ENCODE measurements around the gene APBA3.

The APBA3 gene

DNA sequence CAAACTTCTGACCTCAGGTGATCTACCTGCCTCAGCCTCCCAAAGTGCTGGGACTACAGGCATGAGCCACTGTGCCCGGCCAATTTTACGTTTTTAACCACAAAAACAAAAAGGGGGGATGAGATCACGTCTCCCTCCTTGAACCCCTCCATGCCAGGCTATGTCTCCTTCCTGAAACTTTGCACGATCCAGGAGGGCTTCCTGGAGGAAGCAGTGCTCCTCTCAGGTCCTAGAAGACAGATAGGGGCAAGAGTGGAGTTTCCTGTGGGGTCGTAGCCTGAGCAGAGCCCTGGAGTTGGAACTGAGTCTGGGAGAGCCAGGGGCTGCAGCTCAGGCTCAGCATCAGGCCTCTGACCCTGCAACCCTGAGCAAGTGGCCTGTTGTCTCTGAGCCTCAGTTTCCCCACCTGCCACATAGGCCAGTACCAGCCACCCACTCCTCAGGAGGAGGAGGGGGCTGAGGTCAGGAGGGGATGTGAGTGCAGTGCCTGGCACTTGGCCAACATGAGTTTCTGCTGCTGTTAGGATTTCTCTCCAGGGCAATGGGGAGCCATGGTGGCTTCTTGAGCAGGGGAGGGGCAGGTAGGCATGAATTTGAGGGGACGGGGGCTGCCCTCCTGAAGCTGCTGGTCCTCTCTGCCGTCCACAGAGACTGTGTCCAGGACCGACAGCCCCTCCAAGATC is 16.0 kb downstream of the APBA3 start:
- DNase-seq: no peak

DNA sequence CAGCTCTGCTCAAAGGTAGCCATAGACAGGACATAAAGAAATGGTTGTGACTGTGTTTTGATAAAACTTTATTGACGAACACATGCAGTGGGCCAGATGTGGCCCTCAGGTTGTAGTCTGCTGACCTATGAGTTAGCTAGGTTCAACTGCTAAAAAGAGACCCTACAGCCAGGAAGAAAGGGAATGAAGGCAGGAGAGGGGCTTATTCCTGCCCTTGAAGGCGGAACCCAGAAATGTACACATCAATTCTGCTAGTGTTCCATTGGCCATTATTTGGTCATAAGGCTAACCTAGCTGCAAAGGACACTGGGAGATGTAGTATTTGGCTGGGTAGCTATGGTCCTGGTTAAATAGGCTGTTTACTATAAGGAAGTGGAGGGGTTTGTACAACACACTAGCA is 18.0 kb downstream of the APBA3 start:
- no peak for DNase-seq

DNA sequence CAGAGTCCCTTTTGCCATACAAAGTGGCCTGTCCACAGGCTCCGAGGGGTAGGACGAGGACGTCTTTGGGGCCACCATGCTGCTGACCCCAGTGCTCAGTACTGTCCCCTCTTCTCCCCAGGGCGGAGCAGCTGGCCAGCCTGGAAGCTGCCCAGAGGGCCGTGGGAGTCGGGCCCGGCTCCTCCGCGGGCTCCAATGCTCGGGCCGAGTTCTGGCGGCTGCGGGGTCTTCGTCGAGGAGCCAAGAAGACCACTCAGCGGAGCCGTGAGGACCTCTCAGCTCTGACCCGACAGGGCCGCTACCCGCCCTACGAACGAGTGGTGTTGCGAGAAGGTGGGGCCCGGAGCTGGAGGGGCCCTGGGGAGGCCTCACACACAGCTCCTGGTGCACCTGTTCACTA is 21.1 kb downstream of the APBA3 start:
- DNase-seq: no peak

DNA sequence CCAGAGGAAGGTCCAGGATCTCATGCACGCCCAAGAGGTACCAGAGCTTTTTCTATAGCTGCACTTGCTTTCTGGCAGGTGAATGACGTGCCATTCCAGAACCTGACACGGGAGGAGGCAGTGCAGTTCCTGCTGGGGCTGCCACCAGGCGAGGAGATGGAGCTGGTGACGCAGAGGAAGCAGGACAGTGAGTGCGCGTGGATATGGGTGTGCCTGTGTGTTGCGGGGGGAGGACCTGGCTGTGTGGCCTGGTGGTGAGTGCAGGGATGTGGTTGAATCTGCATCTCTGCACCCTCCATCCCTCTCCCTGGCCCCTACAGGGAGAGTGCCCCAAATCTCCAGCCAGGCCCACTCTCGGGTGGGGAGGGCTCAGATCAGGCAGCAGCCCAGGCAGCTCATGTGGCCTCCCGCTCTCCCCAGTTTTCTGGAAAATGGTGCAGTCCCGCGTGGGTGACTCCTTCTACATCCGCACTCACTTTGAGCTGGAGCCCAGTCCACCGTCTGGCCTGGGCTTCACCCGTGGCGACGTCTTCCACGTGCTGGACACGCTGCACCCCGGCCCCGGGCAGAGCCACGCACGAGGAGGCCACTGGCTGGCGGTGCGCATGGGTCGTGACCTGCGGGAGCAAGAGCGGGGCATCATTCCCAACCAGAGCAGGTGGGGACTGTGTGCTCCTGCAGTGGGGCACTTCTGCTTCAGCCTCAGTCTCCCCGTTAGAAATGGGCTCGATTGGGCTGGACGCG is 22.8 kb downstream of the APBA3 start:
- no peak for DNase-seq

DNA sequence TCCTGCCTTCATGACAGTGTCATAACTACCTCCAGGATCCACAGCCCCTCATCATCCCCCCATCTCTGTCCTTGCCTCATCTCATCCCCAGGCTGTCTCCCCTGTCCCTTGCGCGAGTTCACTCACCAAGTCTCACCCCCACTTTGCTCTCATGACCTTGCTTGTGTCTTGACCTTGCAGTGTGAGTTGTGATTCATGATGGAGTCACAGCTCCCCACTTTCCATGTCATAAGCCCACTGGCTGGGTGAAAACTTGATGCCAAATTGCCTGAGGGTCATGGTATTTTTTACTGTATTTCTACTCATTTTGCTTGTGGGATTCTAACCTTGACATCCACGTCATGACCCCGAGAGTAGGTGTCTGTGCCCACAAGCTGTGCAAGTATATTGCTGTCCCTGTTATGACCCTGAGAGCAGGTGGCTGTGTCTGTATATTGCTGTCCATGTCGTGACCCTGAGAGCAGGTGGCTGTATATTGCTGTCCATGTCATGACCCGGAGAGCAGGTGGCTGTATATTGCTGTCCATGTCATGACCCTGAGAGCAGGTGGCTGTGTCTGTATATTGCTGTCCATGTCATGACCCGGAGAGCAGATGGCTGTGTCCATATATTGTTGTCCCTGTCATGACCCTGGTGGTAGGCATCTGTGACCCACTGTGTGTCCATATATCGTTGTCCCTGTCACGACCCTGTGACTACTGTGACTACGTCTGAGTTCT is 23.8 kb downstream of the APBA3 start:
- no peak for DNase-seq

DNA sequence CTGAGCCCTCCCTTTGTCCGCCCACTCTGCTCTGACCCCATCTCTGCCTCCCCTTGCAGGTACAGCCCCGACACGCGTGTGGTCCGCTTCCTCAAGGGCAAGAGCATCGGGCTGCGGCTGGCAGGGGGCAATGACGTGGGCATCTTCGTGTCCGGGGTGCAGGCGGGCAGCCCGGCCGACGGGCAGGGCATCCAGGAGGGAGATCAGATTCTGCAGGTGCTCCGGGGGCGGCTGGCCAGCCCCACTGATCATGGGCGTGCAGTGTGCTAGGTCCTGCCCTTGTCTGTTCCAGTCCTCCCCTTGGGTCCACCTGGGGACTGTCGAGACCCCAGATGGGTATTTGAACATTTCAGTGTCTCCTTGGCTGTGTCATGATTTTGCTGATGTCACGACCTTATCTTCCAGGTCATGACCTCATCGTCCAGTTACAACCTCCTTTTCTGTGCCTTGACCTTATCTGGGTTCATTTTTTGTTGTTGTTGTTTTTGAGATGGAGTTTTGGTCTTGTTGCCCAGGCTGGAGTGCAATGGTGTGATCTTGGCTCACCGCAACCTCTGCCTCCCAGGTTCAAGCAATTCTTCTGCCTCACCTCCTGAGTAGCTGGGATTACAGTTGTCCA is 25.3 kb downstream of the APBA3 start:
- no peak for DNase-seq

DNA sequence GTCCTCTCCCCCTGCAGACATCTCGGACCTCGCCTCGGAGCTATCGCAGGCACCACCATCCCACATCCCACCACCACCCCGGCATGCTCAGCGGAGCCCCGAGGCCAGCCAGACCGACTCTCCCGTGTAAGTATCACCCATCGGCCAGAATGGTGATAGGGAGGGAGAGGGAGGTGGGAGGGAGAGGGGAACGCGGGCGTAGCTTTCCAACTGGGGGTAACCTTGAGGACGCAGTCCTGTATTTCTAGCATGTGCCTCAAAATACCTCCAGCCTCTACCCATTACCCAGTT is 27.2 kb downstream of the APBA3 start:
- no peak for DNase-seq

DNA sequence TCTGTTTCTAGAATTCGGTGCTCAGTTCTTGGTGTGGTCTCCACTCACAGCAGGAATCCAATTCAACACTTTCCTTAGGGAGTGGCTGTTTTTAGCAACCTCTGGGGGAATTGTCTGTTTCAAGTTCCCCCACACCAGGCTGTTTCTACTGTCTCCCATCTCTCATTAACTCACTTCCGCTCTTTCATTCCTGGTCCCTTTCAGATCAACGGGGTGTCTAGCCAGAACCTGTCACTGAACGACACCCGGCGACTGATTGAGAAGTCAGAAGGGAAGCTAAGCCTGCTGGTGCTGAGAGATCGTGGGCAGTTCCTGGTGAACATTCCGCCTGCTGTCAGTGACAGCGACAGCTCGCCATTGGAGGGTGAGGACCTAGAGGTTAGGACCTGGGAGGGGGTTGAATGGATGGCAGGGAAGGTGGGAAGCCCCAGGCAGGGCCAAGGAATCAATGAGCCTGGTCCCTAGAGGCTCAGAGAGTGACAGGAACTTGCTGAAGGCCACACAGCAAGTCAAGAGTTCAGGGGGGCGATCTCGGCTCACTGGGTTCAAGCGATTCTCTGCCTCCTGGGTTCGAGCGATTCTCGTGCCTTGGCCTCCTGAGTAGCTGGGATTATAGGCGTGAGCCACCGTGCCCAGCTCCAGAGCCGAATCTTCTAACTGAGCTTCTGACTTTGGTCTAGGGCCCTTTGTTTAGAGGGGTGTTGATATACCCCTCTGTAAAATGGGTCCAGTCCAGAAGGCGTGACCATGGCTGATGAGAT is 27.8 kb downstream of the APBA3 start:
- DNase-seq: no peak

DNA sequence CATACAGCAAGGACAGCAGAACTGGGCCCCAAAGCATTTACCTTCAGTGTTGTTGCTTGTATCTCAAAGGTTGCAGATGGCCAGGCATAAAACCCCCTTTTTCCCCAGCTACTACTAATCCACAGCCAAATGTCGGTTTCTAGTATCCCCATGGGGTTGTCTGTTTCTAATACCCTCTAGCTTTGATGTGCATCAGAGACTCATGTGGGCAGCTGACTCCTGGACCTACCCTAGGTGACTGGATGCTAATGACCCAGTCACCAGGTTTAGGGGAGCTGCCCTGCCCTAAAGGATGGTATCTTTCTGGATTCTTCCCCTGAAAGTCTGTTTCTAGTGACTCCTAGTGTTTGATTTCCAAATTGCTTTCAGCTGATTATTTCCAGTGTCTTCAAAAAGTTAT is 29.4 kb downstream of the APBA3 start:
- no peak for DNase-seq

DNA sequence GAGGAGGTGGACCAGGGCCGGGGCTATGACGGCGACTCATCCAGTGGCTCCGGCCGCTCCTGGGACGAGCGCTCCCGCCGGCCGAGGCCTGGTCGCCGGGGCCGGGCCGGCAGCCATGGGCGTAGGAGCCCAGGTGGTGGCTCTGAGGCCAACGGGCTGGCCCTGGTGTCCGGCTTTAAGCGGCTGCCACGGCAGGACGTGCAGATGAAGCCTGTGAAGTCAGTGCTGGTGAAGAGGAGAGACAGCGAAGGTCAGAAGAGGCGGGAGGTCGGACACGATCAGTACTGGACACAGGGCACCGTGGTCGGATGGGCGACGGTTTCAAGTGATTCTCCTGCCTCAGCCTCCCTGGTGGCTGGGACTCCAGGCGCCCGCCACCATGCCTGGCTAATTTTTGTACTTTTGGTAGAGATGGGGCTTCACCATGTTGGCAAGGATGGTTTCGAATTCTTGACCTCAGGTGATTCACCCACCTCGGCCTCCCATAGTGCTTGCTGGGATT is 31.0 kb downstream of the APBA3 start:
- DNase-seq: no peak

DNA sequence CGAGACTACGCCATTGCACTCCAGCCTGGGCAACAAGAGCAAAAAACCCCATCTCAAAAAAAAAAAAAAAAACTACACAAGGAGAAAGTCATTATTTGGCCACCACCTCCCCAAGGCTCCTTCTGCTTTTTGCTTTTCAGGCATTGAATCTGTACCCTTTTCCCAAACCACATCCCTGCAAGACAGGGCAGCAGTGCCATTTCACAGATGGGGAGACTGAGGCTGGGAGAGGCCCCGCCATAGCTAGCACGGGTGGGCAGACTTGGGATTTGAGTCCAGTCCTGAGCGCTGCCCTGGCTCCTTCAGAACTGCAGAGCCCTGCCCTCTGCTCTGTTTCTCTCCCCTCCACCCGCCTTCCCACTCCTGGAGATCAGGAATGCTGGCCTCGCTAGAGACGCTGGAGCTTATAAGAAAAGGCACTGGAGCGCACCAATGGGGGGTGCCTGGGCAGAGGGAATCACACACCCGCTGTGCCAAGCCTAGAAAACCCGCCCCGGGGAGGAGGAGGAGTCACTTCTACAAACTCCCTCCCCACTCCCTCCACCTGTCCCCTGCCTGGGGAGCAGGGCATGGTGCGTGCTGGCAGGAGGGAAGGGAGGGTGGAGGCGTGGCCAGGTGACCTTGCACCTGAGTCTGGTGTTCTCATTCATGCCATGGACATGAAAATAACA is 35.7 kb downstream of the APBA3 start:
- no peak for DNase-seq

DNA sequence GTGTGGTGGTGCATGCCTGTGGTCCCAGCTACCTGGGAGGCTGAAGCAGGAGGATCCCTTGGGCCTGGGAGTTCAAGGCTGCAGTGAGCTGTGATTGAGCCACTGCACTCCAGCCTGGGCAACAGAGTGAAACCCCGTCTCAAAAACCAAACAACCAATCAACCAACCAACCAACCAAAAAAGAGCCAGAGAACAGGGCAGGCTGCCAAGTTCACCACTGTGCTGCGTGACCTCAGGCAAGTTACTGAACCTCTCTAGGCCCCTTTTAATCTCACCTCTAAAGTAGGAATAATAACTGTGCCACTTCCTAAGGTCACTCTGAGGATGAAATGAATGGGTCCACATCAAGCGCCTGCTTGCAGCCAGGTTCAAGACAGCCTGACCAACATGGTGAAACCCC is 36.4 kb downstream of the APBA3 start:
- DNase-seq: no peak

DNA sequence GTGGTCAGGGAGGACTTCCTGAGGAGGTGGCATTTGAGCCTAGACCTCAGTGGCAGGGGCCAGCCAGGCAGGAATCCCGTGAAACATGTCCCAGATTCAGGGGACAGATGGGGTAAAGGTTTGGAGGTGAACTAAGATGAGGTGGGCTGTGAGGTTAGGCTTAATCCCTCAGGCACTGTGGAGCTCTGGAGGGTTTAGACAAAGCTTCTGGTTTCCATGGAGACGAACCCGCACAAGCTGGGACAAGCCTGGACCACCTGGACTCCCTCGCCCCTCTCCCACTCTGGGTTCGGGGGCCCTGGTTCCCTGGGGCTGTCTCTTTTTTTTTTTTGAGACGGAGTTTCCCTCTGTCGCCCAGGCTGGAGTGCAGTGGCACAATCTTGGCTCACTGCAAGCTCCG is 37.6 kb downstream of the APBA3 start:
- DNase-seq: no peak

DNA sequence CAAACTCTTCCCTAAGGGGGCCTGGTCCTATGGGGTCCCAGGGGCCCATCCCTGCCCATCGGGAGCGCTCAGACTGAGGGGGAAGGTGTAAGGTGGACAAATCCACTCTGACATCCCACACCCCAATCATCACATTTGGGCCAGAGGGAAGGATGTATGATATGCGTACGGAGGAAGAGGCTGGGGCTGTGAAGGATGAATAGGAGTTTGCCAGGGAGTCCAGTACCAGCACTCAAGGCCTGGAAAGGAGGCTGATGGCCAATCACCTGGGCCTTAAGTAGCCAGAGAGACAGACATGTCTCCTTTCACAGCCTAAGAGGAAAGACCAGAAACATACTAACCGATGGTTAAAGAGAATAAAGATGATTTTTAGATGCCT is 38.4 kb downstream of the APBA3 start:
- no peak for DNase-seq

DNA sequence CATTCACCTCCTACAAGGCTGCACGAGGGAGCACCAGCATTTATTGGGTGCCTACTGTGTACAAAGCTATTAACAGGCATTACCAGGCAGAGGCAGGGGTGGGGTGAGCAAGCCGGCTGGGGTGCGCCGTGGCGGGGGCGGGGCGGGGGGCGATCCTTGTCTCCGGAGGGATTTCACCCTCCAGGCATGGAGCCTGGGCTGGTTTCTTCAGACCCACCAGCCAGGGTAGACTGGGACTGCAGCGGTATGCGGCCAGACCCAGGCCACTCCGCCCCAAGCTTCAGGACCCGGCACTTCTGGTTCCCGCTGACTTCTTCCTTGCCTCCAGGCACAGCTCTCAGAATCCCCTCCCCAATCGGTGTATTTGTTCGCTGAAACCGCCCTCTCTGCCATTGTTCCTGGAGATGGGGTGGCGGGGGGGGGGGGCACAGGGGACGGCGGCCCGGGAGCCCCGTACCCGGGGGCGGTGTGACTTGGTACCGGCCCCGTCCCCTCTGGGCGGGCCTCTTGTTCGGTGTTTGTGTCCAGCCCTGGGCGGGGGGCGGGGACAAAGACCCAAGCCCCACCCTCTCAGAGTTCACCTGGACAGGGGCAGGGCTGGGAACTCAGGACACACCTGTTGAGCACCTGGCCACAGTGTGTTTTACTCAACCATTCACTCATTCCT is 38.9 kb downstream of the APBA3 start:
- DNase-seq: no peak

DNA sequence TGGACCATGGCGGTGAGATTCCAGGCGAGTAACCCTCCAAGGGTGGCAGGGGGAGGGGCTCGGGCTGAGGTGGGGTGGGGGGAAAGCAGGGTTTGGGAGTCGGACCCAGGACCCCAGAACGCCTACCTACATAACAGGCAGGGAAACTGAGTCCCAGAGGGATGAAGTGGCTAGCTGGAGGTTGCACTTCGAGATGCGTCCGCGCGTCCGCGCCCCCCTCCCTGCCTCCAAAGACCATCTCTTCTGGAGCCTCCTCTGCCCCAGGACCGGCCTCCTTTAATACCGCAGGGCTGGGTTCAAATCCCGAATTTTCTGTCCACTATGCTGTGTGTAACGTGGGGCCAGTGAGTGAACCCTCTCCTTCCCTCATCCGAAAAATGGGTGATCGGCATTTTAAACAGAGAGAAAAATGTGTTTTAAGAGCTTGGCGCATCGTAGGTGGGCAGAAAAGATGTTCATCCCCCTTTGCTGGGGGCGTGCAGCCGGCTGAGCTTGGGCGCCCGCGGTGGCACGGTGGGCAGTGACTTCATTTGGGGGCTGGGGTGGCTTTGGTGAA is 39.5 kb downstream of the APBA3 start:
- DNase-seq: no peak

DNA sequence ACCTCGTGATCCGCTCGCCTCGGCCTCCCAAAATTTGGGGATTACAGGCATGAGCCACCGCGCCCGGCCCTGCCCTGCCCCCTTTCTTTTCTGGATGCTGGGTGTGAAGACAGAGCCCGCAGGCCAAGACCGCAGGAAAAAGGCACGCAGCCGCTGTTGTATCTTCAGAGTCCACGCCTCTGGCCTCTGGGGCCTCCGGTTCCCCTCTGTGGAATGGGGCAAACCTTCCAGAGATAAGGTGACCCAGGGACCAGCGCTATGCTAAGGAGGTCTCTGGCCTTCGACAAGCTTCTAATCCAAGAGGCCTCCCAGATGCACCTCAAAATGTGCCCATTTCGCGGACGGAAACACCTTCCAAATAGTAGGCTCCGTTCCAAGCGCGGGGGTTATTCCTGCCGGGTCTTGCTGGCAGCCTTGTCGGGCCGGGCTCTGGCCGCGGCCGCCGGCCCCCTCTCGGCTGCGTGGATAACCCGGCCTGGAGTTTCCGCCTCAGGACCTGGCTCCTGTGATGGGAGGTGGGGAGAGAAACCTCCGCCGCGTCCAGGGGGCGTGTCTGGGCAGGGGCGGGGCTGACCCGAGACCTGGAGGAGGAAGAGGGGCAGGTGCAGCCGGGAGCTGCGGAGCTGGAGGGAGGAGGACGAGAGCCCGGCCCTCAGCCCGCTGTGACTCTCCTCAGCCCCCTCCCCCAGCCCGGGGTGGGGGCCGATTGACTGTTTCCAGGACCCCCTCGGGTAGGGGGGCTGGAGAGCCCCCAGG is 40.2 kb downstream of the APBA3 start:
- peak; percentile 92 for DNase-seq

DNA sequence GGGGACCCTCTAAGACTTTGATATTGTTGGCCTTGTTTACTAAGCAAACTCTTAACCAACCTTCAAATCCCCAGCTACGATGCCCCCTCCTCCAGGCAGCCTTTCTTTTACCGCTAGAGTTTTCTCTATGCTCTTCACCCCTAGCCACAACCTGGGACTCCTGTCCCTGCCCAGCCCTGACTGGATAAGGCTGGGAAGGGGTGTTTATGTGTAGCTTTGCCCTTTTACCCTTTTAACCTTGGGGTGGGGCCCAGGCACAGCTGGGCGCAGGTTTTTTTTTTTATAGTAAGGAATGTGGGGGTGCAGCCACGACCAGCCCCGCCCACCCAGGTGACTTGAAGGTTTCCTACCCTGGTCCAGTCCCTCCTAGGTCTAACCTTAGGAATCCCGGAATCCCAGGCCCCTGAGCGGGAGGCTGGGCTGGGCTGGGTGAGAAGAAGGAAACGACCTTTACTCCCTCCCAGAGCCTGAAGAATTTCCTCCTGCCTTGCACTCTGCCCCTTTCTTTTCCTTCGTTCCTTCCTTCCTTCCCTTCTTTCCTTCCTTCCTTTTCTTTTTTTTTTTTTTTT is 41.1 kb downstream of the APBA3 start:
- no peak for DNase-seq

DNA sequence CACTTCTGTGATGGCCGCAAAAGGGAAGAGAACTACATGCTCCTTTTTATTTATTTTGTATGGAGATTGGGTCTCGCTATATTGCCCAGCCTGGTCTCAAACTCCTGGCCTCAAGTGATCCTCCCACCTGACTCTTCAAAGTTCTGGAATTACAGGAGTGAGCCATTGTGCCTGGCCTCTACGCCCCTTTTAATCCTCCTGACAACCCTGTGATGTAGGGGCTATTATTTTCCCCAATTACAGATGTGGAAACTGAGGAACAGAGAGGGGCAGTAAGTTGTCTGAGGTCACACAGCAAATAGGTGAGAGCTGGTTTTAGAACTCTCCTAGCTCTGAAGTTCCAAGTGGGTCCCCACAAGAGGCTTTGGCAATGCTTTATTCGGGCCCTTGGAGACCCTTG is 41.6 kb downstream of the APBA3 start:
- DNase-seq: no peak

DNA sequence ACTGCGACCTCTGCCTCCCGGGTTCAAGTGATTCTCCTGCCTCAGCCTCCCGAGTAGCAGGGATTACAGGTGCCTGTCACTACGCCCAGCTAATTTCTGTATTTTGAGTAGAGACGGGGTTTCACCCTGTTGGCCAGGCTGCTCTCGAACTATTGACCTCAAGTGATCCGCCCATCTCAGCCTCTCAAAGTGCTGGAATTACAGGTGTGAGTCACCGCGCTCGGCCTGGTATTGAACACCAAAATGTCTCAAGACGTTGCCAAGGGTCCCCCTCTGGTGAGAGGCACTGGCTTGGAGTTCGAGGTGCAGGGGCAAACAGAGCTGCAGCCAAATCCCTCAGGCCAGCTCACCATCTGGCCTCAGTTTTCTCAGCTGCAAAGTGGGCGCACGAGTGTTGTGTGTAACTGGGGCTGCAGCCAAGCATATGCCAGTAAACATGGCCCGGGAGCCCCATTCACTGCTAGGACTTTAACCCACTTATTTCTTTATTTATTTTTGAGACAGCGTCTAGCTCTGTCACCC is 45.3 kb downstream of the APBA3 start:
- no peak for DNase-seq

All from stimulated activated CD4-positive, alpha-beta T cell treated with anti-CD3 and anti-CD28 coated beads, Interleukin-15, amount 100 ng/mL, for 24 hours (primary cell).